Activated CD8-positive, alpha-beta memory T cell treated with anti-CD3 and anti-CD28 coated beads for 48 hours (primary cell): ENCODE results near the gene FADS2.

Source experiments
- DNase-seq, 3 experiments: peaks; one replicate each; pipeline ENCODE4 v3.0.0-alpha.2; 2020; ENCODE audit warnings: low read depth in 2 of 3, low spot score in 2 of 3

The FADS2 gene

DNA sequence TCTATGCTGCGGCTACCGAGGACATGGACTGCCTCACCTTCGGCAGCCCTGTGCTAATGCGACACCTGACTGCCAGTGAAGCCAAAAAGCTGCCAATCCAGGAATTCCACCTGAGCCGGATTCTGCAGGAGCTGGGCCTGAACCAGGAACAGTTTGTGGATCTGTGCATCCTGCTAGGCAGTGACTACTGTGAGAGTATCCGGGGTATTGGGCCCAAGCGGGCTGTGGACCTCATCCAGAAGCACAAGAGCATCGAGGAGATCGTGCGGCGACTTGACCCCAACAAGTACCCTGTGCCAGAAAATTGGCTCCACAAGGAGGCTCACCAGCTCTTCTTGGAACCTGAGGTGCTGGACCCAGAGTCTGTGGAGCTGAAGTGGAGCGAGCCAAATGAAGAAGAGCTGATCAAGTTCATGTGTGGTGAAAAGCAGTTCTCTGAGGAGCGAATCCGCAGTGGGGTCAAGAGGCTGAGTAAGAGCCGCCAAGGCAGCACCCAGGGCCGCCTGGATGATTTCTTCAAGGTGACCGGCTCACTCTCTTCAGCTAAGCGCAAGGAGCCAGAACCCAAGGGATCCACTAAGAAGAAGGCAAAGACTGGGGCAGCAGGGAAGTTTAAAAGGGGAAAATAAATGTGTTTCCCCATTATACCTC lies 32.1 kb upstream of the FADS2 start:
- no peak for DNase-seq

DNA sequence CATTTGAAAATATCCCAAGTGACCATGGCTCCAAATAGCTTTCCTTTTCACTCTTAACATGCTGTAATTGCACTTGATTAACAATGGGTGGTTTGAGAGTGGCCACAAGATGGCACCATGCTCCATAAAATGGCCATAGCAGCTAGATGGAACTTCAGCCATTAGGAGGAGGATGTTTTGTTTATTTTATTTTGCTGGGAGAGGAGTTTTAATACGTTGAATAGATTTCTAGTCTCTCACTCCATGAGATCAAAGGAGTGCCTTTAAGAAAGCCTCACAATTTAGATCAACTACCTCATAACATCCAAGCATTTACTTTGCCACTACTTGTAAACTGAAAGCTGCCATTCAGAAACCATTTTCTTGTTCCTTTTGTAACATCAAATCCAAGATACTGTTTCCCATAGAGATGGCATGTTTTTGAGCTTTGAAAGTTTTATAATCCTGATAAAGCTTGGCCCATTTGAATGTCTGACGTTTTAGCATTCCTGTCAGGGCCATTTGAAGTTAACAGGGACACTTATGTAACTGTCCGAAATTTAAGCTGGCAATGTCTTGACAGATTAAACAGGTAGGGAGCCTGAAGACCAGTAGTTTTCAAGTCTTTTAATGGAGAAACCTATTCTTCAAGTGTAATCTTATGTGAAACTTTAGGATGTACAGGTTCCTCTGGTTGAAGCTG lies 30.7 kb upstream of the FADS2 start:
- DNase-seq, result no peak

DNA sequence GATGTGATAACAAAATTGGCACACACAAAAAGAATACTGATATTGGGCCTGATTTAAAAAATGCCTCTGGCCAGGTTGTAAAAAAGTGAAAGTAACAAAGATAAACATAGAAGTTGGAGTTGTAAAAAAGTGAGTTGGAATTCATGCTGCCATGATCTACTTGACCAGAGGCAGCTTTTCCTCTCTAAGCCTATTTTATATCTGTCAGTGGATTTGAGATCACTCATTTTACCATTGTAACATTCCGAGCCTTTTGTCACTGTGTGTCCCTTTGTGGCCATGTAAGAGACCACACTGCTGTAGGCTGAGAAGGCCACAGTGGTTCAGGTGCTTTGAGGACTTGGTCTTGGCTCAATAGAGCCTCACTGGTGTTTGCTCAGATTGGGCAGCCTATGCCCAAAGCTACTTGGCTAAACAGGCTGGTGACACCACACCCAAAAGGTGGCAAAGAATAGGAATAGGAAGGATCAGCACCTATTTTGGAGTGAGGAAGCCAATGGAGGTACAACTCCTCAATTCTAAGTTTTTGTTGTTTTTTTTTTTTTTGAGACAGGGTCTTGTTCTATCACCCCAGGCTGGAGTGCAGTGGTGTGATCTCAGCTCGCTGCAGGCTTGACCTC lies 28.3 kb upstream of the FADS2 start:
- DNase-seq, result no peak

DNA sequence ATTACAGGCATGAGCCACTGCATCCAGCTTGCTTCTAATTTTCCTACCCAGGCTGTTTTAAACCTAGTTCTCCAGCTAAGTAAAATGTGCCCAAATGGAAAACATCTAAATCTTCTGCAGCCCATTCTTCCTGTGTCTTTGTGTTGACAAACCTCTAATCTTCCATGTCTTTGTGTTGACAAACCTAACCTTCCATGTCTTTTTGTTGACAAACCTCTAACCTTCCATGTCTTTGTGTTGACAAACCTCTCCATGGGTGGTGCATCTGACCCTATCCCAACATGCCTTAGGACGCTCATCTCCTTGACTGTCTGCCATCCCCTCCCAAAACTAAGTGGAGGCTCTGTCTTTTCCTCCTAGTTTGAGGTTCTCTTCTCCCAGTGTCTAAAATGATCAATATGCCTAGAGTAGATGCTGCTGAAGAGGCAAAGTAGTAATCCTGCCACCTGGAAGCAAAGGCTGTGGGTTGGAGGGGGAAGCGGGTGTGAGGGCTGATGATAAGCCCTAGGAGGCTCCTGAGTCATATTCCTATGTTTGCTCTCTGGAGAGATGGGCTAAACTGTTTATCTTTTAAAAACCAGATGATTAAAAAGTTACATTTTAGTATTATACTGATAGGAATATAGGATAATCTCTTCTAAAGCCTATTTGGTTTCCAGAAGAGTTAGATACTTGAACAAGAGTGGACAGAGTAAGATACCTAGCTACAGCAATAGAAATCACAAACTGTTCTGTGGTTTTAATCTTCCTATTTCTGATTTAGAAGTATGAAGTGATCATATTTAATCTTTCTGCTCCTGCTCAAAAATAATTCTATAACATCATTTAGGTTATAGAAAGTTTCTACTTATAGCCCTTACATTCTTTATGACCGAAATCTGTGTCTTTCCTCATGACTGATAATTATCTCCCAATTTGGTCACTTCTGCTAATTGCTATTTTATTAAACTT lies 27.5 kb upstream of the FADS2 start:
- no peak for DNase-seq

DNA sequence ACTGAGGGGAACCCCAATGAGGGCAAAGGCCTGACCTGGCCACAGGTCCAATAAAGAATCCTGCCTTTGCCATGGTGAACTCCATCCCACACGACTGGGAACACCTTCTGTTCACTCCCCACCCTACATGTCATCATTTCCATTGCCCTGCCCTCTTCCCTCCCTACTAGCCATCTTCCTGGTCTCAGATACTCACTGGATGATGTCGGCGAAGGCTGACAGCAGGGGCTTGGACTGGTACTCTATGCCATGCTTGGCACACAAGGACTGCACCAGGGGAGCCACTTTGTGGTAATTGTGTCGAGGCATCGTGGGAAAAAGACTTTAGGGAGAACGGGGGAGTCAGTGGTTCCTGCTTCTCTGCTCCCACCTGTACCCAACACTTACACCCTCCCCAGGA lies 25.5 kb upstream of the FADS2 start:
- no peak for DNase-seq

DNA sequence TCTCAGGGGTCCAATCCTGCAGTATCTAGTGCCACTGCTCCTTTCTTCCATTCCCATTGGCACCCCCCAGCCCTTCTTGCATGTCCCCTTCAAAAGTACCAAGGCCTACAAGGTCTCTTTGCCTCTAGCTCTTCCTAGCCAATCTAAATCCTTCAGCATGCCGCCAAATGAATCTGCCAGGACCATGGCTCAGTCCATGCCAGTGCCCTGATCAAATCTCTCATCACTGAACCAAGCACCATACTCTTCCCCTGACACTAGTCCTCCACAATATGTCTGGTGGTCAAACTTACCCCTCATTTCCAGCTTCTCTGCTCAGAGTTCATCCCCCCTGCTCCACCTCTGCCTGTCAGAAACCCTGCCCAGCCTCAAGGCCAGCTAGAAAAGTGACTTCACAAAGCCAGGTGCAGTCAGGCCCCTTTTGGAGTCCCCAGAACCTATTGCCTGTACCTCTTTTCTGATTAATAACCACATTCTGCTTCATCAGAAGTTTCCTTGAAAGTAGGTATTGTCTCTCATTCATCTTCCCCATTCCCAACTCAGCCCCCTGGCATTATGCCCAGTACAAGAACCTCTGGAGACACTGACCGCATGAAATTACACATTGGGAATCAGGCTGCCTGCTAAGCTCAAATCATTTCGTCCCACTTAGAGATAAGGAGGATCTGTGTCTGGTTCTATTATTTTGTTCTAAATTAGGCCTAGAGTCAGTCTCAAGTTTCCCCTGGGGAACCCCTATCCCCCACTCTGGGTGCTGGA lies 24.0 kb upstream of the FADS2 start:
- DNase-seq, result no peak

DNA sequence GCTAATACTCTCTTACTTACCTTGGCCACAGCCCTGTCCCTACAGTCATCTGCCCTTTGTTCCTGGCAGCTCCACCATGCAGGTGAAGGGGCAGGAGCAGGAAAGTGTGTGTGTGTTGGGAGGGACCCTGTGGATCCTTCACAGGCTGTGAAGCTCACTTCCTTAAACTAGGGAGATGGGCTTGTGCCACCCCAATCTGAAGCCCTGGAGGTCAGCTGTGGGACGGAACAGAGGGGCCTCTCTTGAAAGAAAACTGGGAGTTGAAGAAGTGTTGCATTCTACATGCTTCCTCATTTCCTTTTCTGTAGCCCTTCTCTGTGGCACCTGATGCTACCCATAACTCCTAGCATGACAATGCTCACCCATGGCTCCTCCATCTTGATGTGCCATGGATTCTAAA lies 23.0 kb upstream of the FADS2 start:
- no peak for DNase-seq

DNA sequence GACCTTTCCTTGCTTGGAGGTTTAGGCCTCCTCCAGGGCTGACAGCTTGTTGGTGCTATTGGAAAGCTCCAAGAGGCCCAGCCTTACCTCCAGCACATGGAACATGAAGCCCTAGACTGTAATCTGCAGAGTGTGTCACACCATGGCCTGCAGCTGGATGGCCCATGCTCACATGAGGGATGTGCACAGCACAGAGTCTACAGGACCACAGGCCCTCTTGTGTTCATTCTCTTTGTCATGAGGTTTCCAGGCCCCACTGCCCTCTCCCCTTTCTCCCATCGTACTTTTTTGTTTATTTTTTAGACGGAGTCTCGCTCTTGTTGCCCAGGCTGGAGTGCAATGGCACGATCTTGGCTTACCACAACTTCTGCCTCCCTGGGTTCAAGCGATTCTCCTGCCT lies 21.3 kb upstream of the FADS2 start:
- no peak for DNase-seq

DNA sequence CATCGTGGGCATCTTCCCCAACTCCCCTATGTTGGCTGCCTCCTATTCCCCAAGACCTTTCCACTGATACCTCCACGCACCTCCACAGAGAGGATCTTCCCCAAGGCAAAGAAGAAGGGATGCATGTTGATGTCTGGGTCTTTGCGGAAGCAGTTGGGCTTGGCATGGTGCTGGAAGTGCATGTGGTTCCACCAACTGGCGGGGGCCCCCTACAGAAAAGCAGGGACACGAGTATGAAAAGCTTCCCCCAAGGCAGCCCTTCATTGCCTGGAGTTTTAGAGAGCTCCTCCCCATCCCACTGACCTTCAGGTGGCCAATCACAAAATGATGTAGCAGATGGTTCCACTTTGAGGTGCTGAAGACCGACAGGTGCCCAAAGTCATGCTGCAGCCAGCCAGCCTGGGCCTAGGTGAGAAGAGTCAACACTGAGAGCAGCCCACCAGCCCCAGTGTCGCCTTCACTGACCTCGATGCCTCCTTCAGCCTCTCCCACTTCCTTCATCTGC lies 17.4 kb upstream of the FADS2 start:
- no peak for DNase-seq

DNA sequence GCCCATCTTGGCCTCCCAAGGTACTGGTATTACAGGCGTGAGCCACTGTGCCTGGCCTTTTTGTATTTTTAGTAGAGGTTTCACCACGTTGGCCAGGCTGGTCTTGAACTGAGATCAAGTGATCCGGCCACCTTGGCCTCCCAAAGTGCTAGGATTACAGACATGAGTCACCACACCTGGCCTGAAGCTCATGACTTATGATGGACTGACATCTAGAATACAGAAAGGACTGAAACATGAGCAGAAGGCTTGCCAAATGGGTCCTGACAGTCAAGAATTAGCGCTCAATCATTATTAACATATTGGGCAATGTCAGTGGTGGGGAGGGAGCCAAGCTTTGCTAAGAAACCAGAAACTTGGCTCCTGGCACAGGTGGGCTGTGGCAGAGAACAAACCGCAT lies 16.3 kb upstream of the FADS2 start:
- no peak for DNase-seq

DNA sequence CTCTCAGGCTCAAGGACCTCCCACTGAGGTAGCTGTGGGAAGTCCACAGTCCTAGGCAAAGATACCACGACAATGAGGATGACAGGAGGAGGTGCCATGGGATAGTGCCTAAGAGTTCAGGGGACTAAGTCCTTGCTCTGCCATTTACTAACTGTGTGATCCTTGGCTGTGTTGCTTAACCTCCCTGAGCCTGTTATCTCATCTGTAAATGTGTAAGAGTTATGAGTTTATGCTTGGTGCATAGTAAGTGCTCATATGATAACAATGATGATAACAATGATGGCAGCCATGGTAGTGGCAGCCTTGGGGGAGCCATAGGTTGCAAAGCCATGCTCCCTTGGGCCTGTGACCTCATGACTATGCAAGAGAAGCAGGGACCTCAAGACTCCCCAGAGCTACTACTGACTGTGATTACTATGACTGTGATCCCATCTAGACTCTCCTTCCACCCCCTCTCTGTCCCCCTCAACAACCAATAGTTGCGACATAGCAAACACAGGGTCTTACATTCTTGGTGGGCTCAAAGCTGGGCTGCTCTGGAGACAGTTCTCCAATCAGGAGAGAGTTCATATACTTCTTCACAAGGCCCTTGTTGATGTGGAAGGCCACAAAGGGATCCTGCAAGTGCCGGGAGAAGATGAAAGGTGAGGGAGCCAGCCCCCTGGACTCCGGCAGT lies 15.2 kb upstream of the FADS2 start:
- no peak for DNase-seq

DNA sequence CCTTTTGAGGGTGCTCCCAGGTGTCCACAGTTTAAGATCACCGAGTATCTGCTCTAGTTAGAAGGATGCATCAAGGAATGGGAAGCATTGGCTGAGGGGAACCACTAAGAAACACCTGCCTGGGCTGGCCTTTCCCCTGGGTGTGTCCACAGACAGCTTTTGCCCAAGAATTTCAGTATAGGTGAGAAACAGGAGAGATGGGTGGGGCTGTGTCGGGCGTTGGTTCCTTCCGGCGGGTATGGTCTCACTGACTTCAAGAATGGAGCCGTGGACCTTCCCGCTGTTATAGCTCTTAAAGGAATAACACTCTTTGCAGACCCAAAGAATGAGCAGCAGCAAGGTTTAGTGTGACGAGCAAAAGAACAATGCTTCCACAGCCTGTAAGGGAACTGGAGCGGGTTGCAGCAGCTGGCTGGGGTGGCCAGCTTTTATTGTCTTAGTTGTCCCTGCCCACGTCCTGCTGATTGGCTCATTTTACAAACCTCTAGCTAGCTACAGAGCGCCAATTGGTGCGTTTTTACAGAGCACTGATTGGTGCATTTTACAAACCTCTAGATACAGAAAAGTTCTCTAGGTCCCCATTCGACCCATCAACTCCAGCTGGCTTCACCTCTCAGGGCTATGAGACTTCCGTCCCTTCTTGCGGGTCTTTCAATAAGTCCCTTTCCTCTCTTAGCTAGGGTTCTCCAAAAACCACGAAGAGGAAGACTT lies 13.7 kb upstream of the FADS2 start:
- DNase-seq, result no peak

DNA sequence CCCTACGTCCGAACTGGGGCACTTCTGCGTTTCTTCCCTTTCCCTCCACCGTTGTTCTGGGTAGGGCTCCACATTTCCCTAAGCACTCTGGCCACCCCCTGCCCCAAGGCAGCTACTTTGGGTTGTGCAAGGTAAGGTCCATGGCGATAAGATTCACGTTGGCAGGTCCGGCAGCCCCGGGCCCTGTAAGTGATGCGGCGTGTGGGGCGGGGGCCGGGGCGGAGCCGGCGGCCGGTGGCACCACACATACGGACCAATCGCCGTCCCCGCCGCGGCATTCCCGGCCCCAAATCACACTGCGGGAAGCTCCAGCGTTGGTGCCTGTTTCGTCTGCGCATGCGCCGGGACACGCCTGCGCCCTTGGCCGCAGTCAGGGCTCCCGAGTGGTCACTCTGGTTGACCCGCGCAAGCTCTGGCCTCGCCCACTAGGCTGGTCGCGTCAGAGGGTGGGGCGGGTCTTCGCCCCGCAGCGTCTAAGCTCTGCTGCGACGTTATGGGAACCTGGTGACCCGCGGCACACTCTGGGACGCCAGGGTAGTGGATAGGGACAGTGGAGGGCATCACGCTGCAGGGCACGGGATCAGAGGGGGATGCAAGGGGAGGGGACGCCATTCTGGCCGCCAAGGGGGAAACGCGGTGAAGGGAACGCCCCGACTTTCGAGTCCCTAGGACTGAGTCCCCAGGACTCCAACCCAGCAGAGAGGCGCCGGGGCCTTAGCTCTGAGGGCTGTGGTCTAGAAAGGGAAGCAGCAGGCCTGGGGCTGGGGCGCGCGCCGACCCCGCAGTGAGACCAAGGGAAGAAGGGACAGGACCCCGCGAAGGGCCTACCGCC lies 12.9 kb upstream of the FADS2 start:
- DNase-seq, result peak in 2 of 3 experiments; percentile 32

DNA sequence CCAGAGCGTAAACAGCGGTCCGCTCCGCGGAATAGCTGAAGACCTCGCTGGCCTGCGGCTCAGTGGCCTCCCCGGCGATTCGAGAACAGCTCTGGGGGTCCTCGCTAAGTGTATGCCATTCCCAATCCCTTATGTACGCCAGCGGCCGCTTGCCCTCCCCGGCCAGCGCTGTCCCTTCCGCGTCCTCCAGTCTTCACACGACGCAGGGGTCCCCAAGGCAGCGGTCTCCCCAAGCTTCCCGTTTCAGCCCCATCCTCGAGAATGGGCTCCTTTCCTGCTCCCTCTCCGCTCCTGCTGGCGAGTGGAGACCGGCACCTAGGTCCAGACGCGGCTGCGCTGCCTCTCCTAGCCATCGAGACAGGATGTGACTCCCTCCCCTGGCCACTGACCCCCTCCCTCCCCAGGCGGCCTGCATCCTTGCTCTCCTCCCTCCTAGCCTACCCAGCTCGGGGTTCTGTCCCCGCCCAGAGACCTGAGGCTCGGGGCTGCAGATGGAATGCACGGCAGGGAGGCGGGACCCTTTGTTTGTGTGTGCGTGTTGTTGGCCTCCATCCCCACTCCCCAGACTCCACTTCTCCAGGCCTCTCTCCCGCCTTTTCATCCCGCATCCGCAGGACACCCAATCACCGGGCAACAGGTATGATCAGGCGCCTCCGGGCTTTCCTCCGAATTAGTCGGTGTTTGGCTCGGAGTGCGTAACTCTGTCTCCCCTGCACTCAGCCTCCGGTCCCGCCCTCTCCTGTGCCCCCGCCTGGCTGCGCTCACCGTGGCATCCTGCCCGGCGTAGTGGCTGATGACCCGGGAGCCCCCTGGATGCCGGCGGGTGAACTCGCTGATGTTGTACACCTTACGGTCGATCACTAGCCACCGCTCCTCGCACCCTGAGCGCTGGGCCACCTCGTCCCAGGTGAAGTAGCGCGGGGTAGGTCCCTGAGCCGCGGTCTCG lies 12.0 kb upstream of the FADS2 start:
- peak in 2 of 3 experiments; percentile 37 to 42 for DNase-seq

DNA sequence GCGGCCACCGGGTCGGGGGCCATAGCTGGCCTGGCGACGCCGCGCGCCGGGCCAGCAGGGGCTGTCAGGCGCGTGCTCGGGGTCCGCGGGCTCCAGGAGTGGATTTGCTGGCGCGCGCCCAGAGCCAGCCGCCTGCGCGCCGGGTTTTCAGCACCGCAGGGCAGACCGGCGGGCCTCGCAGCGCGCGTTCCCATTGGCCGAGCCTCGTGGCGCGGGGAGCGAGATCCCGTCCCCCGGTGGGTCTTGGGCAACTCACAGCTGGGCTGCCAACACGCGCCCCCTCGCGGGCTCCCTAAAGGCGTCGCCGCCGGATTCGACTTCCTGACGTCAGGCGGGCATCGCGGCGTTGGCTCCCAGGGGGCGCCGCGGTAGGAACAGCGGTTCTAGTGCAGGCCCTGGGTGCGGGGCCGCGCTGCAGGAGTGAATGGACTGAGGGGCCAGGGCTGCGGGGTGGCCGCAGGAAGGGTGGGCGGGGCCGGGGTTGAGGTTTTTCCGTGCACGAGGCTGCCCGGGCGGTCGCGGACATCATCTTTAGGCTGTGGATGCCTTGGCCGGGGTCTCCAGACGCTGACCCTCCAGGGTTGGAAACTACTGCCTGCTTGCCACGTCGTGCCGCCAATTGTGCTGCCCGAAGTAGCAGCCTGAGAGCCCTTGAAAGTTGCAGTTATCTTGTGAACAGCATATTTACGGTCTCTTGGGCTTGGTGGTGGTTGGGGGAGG lies 11.2 kb upstream of the FADS2 start, which contains the start of gene FADS1:
FADS1 (minus strand) TSS at position 268 of the 720 bp plus-strand sequence; CDS start at position 194, 74 bp downstream.
- peak; percentile 56 to 66 (median 64) for DNase-seq

DNA sequence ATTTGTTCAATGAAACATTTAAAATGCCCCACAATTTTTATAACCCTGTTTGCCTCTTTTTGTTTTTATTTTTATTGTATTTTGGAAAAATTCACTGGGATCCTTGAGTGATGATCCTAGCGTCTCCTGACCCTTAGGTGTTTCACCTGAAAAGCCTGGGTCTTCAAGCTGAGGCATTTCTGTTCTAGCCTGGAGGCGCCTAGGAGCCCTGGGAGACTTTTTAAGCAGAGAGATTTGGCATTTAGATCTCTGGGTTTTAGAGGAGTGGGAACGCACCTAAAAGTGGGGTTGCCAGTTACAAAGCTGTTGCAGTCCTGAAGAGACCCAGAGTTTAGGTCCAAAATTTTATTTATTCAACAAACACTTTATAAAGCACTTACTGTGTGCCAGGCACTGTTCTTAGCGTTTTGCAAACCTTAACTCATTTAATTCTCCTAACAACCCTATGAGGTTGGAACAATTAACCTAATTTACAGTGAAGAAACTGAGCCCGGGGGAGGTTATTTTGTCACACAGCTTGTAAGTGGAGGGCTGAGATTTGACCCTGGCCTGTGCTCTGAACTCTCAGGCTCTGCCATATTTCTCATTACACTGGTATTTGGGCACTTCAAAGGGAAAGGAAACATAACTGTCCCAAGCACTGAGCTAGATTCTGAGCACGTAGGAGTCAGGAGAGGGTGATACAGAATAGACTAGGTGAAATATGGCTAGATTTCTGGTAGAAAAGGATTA lies 10.5 kb upstream of the FADS2 start:
- DNase-seq, result no peak
